GM21381 (cell line): ENCODE measurements around the gene OR2K2.
"Not testable (repeated sequence)": the region's sequence is repeated elsewhere in the genome, so short reads cannot be mapped to it uniquely, and the experiment has no call there.

Experiments
- ATAC-seq: cut with Tn5 transposase; IDR thresholded peaks from one replicate; pipeline ENCODE4 v1.9.1; 2021; ENCODE audit warnings: mild to moderate bottlenecking, moderate library complexity; ENCODE audit not compliant: unreplicated experiment

The OR2K2 gene

GRCh38 chr9:111298731-111299598 is 31.1 kb downstream of the OR2K2 start:
- no peak for ATAC-seq

- no peak for ATAC-seq
Measured at GRCh38 chr9:111298111-111298510, 31.9 kb downstream of the OR2K2 start.

- no peak for ATAC-seq
Measured at GRCh38 chr9:111297066-111297824, 32.8 kb downstream of the OR2K2 start.

- ATAC-seq, result no peak
Measured at GRCh38 chr9:111294691-111295451, 35.2 kb downstream of the OR2K2 start.

GRCh38 chr9:111287127-111287526 is 42.9 kb downstream of the OR2K2 start:
- no peak for ATAC-seq

GRCh38 chr9:111284703-111285102 is 45.3 kb downstream of the OR2K2 start:
- no peak for ATAC-seq

- ATAC-seq, result no peak
Measured at GRCh38 chr9:111282845-111283244, 47.2 kb downstream of the OR2K2 start.

- not testable (repeated sequence) for ATAC-seq
Measured at GRCh38 chr9:111280795-111281194, 49.2 kb downstream of the OR2K2 start.
